B cell (primary cell): ENCODE measurements around the gene CD4. TPM values are rescaled to one million over a fixed set of nuclear protein-coding genes. Genes with fewer than 3 reads are reported as not detected.

ENCODE experiments used
- ATAC-seq: fragments of 200-7000 bp; cut with Tn5 transposase; one replicate; pipeline ENCODE4 v1.10.0; 2021; ENCODE audit warnings: low read depth, mild to moderate bottlenecking, moderate number of reproducible peaks, moderate library complexity
- CTCF ChIA-PET: fragments of 350-600 bp; sonication (Branson Sonifier 250); formaldehyde crosslinking; loops from one replicate; lab custom pipeline; 2021; ENCODE audit warnings: antibody characterized with exemption, inconsistent platforms; lab: Charles Lee
- POLR2A ChIA-PET: fragments of 350-600 bp; sonication (Branson Sonifier 250); formaldehyde crosslinking; loops from one replicate; lab custom pipeline; 2021; ENCODE audit warnings: antibody characterized with exemption; lab: Charles Lee
- DNase-seq: peaks from one replicate; pipeline ENCODE4 v3.0.0; 2013
- H2AFZ ChIP-seq: 2 replicates; pipeline ENCODE4 v1.6.1; 2012; ENCODE audit warnings: mild to moderate bottlenecking, low read depth, low read length; ENCODE audit not compliant: insufficient read depth, poor library complexity, severe bottlenecking
- H3K27ac ChIP-seq, 2 donors: 1 replicate in 1 of 2; 2 replicates in 1 of 2; pipeline ENCODE4 v1.5.1; 2012 to 2013; ENCODE audit warnings: low read length in 2 of 2, mild to moderate bottlenecking in 2 of 2, moderate library complexity in 1 of 2
- H3K27me3 ChIP-seq, 4 experiments: fragments of 200-600 bp in 1 of 4; sonication (generic) in 1 of 4; replicated peaks in 1 of 4; 1 replicate in 2 of 4; 2 replicates in 2 of 4; pipeline versions ENCODE4 v1.6.1 to v1.7.0; 2013 to 2016; ENCODE audit warnings: low read length in 3 of 4, mild to moderate bottlenecking in 2 of 4, mixed read lengths in 1 of 4, moderate library complexity in 1 of 4; ENCODE audit not compliant: insufficient read depth in 4 of 4, control insufficient read depth in 3 of 4; ENCODE audit errors: control extremely low read depth in 1 of 4
- H3K36me3 ChIP-seq, 2 experiments: replicated peaks in 1 of 2; 1 replicate in 1 of 2; 2 replicates in 1 of 2; pipeline versions ENCODE4 v1.6.1 to v1.7.1; 2013; ENCODE audit warnings: low read length in 1 of 2; ENCODE audit not compliant: insufficient read depth in 2 of 2, control insufficient read depth in 1 of 2; ENCODE audit errors: control extremely low read depth in 1 of 2, extremely low read depth in 1 of 2
- H3K4me1 ChIP-seq, 2 donors: fragments of 200-600 bp in 1 of 2; sonication (generic) in 1 of 2; 1 replicate in 1 of 2; 2 replicates in 1 of 2; pipeline versions ENCODE4 v1.5.1 to v1.6.1; 2013 to 2017; ENCODE audit warnings: low read length in 2 of 2; ENCODE audit not compliant: control insufficient read depth in 2 of 2, insufficient read depth in 2 of 2
- H3K4me2 ChIP-seq: replicated peaks from 2 replicates; pipeline ENCODE3; 2012; ENCODE audit warnings: mild to moderate bottlenecking, low read depth, low read length; ENCODE audit not compliant: poor library complexity, severe bottlenecking
- H3K4me3 ChIP-seq, 5 experiments: fragments of 200-600 bp in 1 of 5; sonication (generic) in 1 of 5; 1 replicate in 3 of 5; 2 replicates in 2 of 5; pipeline versions ENCODE4 v1.5.1 to v1.7.0; 2011 to 2016; ENCODE audit warnings: low read length in 4 of 5, mild to moderate bottlenecking in 4 of 5, low read depth in 2 of 5, control low read depth in 1 of 5, moderate library complexity in 1 of 5; ENCODE audit not compliant: insufficient read depth in 1 of 5; ENCODE audit errors: control extremely low read depth in 1 of 5, extremely low read depth in 1 of 5
- H3K79me2 ChIP-seq: fragments of 200-600 bp; sonication (generic); one replicate; pipeline ENCODE4 v1.6.0; 2016; ENCODE audit warnings: low read length; ENCODE audit not compliant: control insufficient read depth, insufficient read depth
- H3K9ac ChIP-seq: fragments of 200-600 bp; sonication (generic); 2 replicates; pipeline ENCODE4 v1.6.1; 2017; ENCODE audit warnings: mild to moderate bottlenecking, low read length, moderate library complexity
- H3K9me3 ChIP-seq, 3 donors: one replicate each; pipeline versions ENCODE4 v1.6.1 to v1.7.1; 2013; ENCODE audit warnings: low read length in 2 of 3; ENCODE audit not compliant: control insufficient read depth in 2 of 3, insufficient read depth in 1 of 3; ENCODE audit errors: control extremely low read depth in 1 of 3
- H4K20me1 ChIP-seq: 2 replicates; pipeline ENCODE4 v1.6.0; 2012; ENCODE audit warnings: mild to moderate bottlenecking, low read length; ENCODE audit not compliant: insufficient read depth, control insufficient read depth, poor library complexity, severe bottlenecking
- H3K27ac Mint-ChIP-seq: one replicate; pipeline ENCODE4 v1.8.0; 2021; ENCODE audit warnings: mixed read lengths
- H3K27me3 Mint-ChIP-seq: one replicate; pipeline ENCODE4 v1.8.0; 2021; ENCODE audit warnings: mixed read lengths
- H3K4me1 Mint-ChIP-seq: one replicate; pipeline ENCODE4 v1.8.0; 2021; ENCODE audit warnings: mixed read lengths
- H3K4me3 Mint-ChIP-seq: one replicate; pipeline ENCODE4 v1.8.0; 2021; ENCODE audit warnings: mixed read lengths
- H3K9me3 Mint-ChIP-seq: one replicate; pipeline ENCODE4 v1.8.0; 2022; ENCODE audit warnings: mixed read lengths; ENCODE audit not compliant: insufficient read depth
- CTCF ChIP-seq: fragments of 200-600 bp; IDR thresholded peaks from one replicate; pipeline ENCODE4 v1.8.0; 2022; ENCODE audit warnings: antibody characterized with exemption, mild to moderate bottlenecking
- EZH2 ChIP-seq: IDR thresholded peaks from 2 replicates; pipeline ENCODE4 v1.6.1; 2012; ENCODE audit warnings: borderline replicate concordance, low read depth, mild to moderate bottlenecking, moderate library complexity, low read length; ENCODE audit not compliant: insufficient read depth, poor library complexity, severe bottlenecking
- WGBS: methylation state at CpG from one replicate; pipeline ENCODE4 v1.1.5; 2013; ENCODE audit warnings: missing lambda C conversion rate; ENCODE audit not compliant: insufficient coverage; 5-methylcytosine and 5-hydroxymethylcytosine counted together
- intact Hi-C: fragments of 100-400 bp; cut with micrococcal nuclease; formaldehyde crosslinking; loops from one replicate; pipeline ENCODE4 v1.10.0; 2022
- polyA plus RNA-seq: library from polyadenylated mRNA; depleted of rRNA; stranded (reverse); fragments of >200 nt; gene quantifications from 2 replicates; pipeline ENCODE4 v1.2.3, GENCODE V29; 2012
- total RNA-seq, 2 donors: library from RNA; stranded (reverse); fragments of 120-200 nt in 1 of 2; gene quantifications; 1 replicate in 1 of 2; 2 replicates in 1 of 2; pipeline versions ENCODE4 v1.2.3 to v1.2.4, GENCODE V29; 2013 to 2022

CD4 gene
- total and polyA plus RNA-seq, 2 donors (not counting 1 experiment from before 2014, with no cell fraction given), result 0.49 to 2.2 TPM

GRCh38 chr12:6833189-6833890 is 44.0 kb downstream of the CD4 start:
- Mint-ChIP-seq H3K27ac (no peak overlapping the region), H3K9me3 (no peaks in the 10 kb centered on the region), H3K4me3 (no peak overlapping the region), H3K4me1 (peaks cover 11% of the 10 kb centered on the region), H3K27me3 (peaks cover 40% of the 10 kb centered on the region)
- TF ChIP-seq CTCF, result no peak
- no peak for TF ChIP-seq EZH2
- 86% methylated on average over 6 of the region's 6 CpGs for WGBS
- Histone ChIP-seq H4K20me1 (peaks cover 11% of the 10 kb centered on the region), H3K36me3 (no peaks in the 10 kb centered on the region), H3K4me2 (no peak overlapping the region), H3K4me3 (no peak overlapping the region), H3K27ac (no peak overlapping the region), H3K9me3 (peaks cover 0 to 3% (median 0%) of the 10 kb centered on the region in 3 donors), H2AFZ (no peak overlapping the region), H3K9ac (no peak overlapping the region), H3K4me1 (peaks cover 11 to 17% of the 10 kb centered on the region in 2 donors), H3K27me3 (peaks cover 0 to 37% (median 10%) of the 10 kb centered on the region in 4 experiments), H3K79me2 (no peaks in the 10 kb centered on the region)
- POLR2A ChIA-PET, result no interaction called here
- ATAC-seq, result no peak
- DNase-seq, result no peak
- CTCF ChIA-PET, result interaction anchor here (0.9 to 2.2 kb wide), 8 partner anchors 9 to 144 kb away, joined by 3 to 7 read pairs (median 4); partner anchors contain the start of genes MLF2, SPSB2 and ZNF384
- intact Hi-C loops, result no loop called here

GRCh38 chr12:6834254-6834653 is 44.9 kb downstream of the CD4 start:
- peaks cover 0 to 30% (median 7%) of the 10 kb centered on the region in 4 experiments for H3K27me3 ChIP-seq
- H3K4me2 ChIP-seq, result no peak overlapping the region
- peaks cover 5% of the 10 kb centered on the region for H4K20me1 ChIP-seq
- DNase-seq (no peak), ATAC-seq (no peak)
- CTCF ChIA-PET, result interaction anchor here (0.7 to 3.8 kb wide), 14 partner anchors 9 to 403 kb away, joined by 3 to 31 read pairs (median 5); partner anchors contain the start of genes CDCA3, MLF2, SPSB2 and TPI1
- WGBS, result no CpG with 5 or more reads among the region's 1 CpG
- H3K27ac Mint-ChIP-seq, result no peak overlapping the region
- TF ChIP-seq CTCF, result no peak
- TF ChIP-seq EZH2, result no peak
- no peaks in the 10 kb centered on the region for H3K9me3 Mint-ChIP-seq
- intact Hi-C loops, result no loop called here
- peaks cover 11% of the 10 kb centered on the region for H3K4me1 Mint-ChIP-seq
- H2AFZ ChIP-seq, result no peak overlapping the region
- peaks cover 0 to 3% (median 0%) of the 10 kb centered on the region in 3 donors for H3K9me3 ChIP-seq
- no peak overlapping the region for H3K4me3 ChIP-seq
- no peaks in the 10 kb centered on the region for H3K36me3 ChIP-seq
- no peaks in the 10 kb centered on the region for H3K79me2 ChIP-seq
- POLR2A ChIA-PET, result no interaction called here
- peaks cover 4 to 17% of the 10 kb centered on the region in 2 donors for H3K4me1 ChIP-seq
- H3K4me3 Mint-ChIP-seq, result no peak overlapping the region
- H3K9ac ChIP-seq, result no peak overlapping the region
- H3K27ac ChIP-seq, result no peak overlapping the region
- peaks cover 35% of the 10 kb centered on the region for H3K27me3 Mint-ChIP-seq
